ENCODE results near the gene PDZD2. TPM values are rescaled to one million over a fixed set of nuclear protein-coding genes. Genes with fewer than 3 reads are reported as not detected.
A peak's percentile ranks its signal among the peaks of the same experiment; 100 is the strongest.

Gene PDZD2
- total RNA-seq, 1 experiment from 2014 or later: 2.2 TPM

DNA sequence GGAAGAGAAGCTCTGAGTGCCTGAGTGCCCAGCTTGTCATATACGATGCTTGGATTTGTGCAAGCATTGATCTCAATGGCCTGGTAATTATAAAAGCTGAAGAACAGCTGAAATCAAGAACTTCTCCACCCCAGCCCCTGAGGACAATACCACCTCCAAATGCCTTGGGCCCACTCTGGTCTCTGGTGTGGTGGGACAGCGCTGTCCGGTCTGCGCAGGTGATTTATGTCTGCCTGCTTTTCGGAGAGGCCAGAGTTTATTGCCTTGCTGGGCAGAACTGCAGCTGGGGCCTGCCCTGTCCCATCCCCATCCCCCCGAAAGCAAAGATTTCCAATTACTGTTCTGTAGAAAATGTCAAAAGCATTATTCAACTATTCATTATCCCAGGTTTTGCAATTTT lies 1.1 kb upstream of the PDZD2 start:
- H3K9me3 ChIP-seq (ENCODE audit: low read depth, low read length, poor library complexity, severe bottlenecking): no peaks in the 10 kb centered on the region
- H3K27ac ChIP-seq (ENCODE audit: low read depth, low read length, poor library complexity, severe bottlenecking): no peak overlapping the region
- CTCF ChIA-PET: no interaction called here
- peaks cover 13% of the 10 kb centered on the region for H3K27me3 ChIP-seq (replicated peaks; ENCODE audit: insufficient read depth, low read depth, low read length, poor library complexity)
- no peaks in the 10 kb centered on the region for H3K36me3 ChIP-seq (ENCODE audit: insufficient read depth, low read length, poor library complexity, severe bottlenecking)
- no peak for TF ChIP-seq EZH2 (IDR thresholded peaks at IDR 0.05; ENCODE audit: borderline replicate concordance, low read depth, low read length, poor library complexity, severe bottlenecking)
- TF ChIP-seq, protein P1, sequence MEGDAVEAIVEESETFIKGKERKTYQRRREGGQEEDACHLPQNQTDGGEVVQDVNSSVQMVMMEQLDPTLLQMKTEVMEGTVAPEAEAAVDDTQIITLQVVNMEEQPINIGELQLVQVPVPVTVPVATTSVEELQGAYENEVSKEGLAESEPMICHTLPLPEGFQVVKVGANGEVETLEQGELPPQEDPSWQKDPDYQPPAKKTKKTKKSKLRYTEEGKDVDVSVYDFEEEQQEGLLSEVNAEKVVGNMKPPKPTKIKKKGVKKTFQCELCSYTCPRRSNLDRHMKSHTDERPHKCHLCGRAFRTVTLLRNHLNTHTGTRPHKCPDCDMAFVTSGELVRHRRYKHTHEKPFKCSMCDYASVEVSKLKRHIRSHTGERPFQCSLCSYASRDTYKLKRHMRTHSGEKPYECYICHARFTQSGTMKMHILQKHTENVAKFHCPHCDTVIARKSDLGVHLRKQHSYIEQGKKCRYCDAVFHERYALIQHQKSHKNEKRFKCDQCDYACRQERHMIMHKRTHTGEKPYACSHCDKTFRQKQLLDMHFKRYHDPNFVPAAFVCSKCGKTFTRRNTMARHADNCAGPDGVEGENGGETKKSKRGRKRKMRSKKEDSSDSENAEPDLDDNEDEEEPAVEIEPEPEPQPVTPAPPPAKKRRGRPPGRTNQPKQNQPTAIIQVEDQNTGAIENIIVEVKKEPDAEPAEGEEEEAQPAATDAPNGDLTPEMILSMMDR (conservative IDR thresholded peaks at IDR 0.05; ENCODE audit: low read depth, low read length): no peak
- DNase-seq (ENCODE audit: low spot score): no peak
- H3K4me1 ChIP-seq (ENCODE audit: insufficient read depth, low read length, poor library complexity, severe bottlenecking): peaks cover 3% of the 10 kb centered on the region
- BruUV-seq (replicated peaks): no TSS peak
- H3K4me3 ChIP-seq (ENCODE audit: low read depth, low read length, poor library complexity, severe bottlenecking): no peak overlapping the region
- intact Hi-C loops (cut with micrococcal nuclease; ENCODE audit: unreplicated experiment): no loop called here
- POLR2A ChIA-PET (ENCODE audit: low non-redundant PET): no interaction called here

DNA sequence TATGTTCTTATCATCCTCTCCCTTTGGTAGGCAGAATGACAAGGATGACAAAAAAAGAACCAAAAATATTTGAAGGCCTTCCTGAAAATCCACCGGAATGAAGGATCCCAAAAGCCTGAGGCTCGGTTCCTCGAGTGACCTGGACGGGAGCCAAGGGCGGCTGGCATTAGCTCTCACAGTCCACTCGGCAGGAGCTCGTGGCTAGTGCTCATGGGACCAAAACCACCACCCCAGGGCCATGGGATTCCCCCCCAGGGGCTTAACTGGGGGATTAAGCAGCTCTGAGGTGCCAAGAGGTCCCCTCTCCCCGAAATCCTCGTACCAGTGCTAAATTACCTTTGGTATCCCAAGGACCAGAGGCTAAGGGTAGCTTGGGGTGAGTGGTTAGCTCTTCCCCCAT lies 586 bp upstream of the PDZD2 start:
- no peak for TF ChIP-seq EZH2 (IDR thresholded peaks at IDR 0.05; ENCODE audit: borderline replicate concordance, low read depth, low read length, poor library complexity, severe bottlenecking)
- TF ChIP-seq, protein P1 (conservative IDR thresholded peaks at IDR 0.05; ENCODE audit: low read depth, low read length): no peak
- Histone ChIP-seq H3K27ac (ENCODE audit: low read depth, low read length, poor library complexity, severe bottlenecking) (no peak overlapping the region), H3K4me1 (ENCODE audit: insufficient read depth, low read length, poor library complexity, severe bottlenecking) (peaks cover 3% of the 10 kb centered on the region), H3K9me3 (ENCODE audit: low read depth, low read length, poor library complexity, severe bottlenecking) (no peaks in the 10 kb centered on the region), H3K4me3 (ENCODE audit: low read depth, low read length, poor library complexity, severe bottlenecking) (peak overlapping the region; percentile 59), H3K36me3 (ENCODE audit: insufficient read depth, low read length, poor library complexity, severe bottlenecking) (no peaks in the 10 kb centered on the region), H3K27me3 (replicated peaks; ENCODE audit: insufficient read depth, low read depth, low read length, poor library complexity) (peaks cover 13% of the 10 kb centered on the region)
- ChIA-PET CTCF (interaction anchor here (0.5 to 1.5 kb wide), 3 partner anchors 171 to 455 kb away, joined by 4 to 7 read pairs (median 6); no protein-coding TSS in a partner anchor), POLR2A (ENCODE audit: low non-redundant PET) (no interaction called here)
- no peak for DNase-seq (ENCODE audit: low spot score)
- BruUV-seq (replicated peaks): no TSS peak
- intact Hi-C loops (cut with micrococcal nuclease; ENCODE audit: unreplicated experiment): no loop called here

DNA sequence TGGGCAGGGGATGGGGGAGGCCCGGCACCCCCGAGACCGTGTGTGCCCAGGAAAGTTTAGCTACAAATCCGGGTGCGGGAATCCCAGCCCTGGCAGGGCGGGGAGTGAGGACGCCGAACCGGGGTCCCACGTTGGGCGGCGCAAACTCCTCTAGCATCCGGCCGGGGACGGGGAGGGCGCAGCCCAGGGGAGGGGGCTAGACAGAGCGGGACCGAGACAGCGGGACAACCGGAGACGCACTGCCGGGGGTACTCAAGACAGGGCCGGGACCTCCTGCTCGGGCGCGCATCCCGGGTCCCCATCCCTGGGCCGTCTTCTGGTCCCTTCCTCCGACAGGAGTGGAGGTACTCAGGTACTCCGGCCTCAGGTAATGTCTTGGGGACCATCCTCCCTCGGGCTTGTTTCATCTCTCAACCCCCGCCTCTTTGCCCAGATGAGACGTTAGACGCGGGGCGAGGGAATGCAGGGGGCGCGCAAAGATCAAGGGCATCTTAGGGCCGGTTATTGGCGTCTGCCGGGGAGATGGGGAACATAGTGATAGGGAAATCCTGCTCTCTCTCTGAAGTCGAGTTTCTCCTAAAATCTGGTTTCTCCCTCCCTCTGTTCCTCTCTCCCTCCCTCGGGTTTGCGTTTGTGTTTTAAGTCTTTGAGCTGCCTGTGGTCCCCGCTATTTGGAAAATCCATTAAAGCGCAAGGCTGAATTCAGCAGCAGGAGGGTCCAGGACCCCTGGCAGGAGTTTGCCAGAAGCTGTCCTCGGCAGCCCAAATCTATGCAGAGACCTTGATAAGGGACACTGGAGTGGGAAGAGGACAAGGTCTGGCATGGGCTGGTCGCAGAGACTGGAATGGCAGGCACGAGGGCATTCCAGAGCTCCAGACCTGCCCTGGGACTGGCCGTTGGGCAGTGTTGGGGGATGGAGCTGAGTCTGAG lies 815 bp downstream of the PDZD2 start:
- DNase-seq (ENCODE audit: low spot score): no peak
- Histone ChIP-seq H3K27me3 (replicated peaks; ENCODE audit: insufficient read depth, low read depth, low read length, poor library complexity) (peaks cover 13% of the 10 kb centered on the region), H3K4me1 (ENCODE audit: insufficient read depth, low read length, poor library complexity, severe bottlenecking) (peaks cover 3% of the 10 kb centered on the region), H3K4me3 (ENCODE audit: low read depth, low read length, poor library complexity, severe bottlenecking) (peak overlapping the region; percentile 59), H3K36me3 (ENCODE audit: insufficient read depth, low read length, poor library complexity, severe bottlenecking) (no peaks in the 10 kb centered on the region), H3K9me3 (ENCODE audit: low read depth, low read length, poor library complexity, severe bottlenecking) (no peaks in the 10 kb centered on the region), H3K27ac (ENCODE audit: low read depth, low read length, poor library complexity, severe bottlenecking) (no peak overlapping the region)
- CTCF ChIA-PET: interaction anchor here (1.5 kb wide), 1 partner anchor 453 kb away, joined by 6 read pairs; no protein-coding TSS in a partner anchor
- intact Hi-C loops (cut with micrococcal nuclease; ENCODE audit: unreplicated experiment): no loop called here
- POLR2A ChIA-PET (ENCODE audit: low non-redundant PET): no interaction called here
- peak; percentile 8 for TF ChIP-seq EZH2 (IDR thresholded peaks at IDR 0.05; ENCODE audit: borderline replicate concordance, low read depth, low read length, poor library complexity, severe bottlenecking)
- TF ChIP-seq, protein P1 (conservative IDR thresholded peaks at IDR 0.05; ENCODE audit: low read depth, low read length): no peak
- no TSS peak for BruUV-seq (replicated peaks)
